ENCODE data around the gene CDK5RAP2. TPM values are rescaled to one million over a fixed set of nuclear protein-coding genes. Genes with fewer than 3 reads are reported as not detected.

Gene CDK5RAP2
- total and polyA plus RNA-seq, 10 of the 15 experiments (the other 5 are each of a cell fraction or from before 2014, with no cell fraction given): 16.2 to 53.5 (median 34.5) TPM

DNA sequence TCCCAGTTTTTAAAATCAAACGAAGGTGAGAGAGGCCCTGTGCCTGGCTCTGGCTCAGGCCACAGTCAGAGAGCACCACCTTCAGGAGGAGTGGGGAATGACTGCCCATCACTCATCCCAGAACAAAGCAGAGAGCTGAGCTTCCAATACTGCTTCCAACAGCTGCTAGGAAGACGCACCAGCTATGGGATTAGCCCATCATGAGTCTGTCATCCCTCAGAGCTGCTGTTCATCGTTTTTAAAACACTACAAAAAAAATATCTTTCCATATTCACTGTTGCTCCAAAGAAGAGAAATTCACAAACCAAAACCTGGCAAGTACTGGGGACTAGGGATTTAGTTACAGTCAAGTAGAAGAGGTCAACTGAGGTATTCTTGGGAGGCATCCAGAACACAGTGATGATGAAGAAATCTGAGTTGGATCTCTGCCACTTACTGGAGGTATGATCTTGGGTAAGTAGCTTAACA is 102.4 kb downstream of the CDK5RAP2 start:
- Histone ChIP-seq H3K4me3 (no peak overlapping the region), H3K79me2 (ENCODE audit: control insufficient read depth, insufficient read depth, low read length) (no peaks in the 10 kb centered on the region), H4K20me1 (ENCODE audit: control insufficient read depth, insufficient read depth) (no peaks in the 10 kb centered on the region), H3K36me3 (ENCODE audit: control insufficient read depth in 2 of 2, insufficient read depth in 2 of 2, low read length in 1 of 2) (peaks cover 11 to 12% of the 10 kb centered on the region in 2 experiments; a peak in 2 of 4 replicates), H3K9ac (ENCODE audit: control insufficient read depth, insufficient read depth, low read length) (no peak overlapping the region), H2AFZ (ENCODE audit: control insufficient read depth, low read depth, low read length) (no peak overlapping the region), H3K27ac (ENCODE audit: control insufficient read depth, insufficient read depth) (no peak overlapping the region), H3K27me3 (replicated peaks in 1 of 2; ENCODE audit: control insufficient read depth in 2 of 2, insufficient read depth in 2 of 2, low read length in 1 of 2) (no peaks in the 10 kb centered on the region), H3K9me3 (replicated peaks; ENCODE audit: control insufficient read depth, insufficient read depth, low read length) (no peaks in the 10 kb centered on the region), H3K4me2 (ENCODE audit: control insufficient read depth, insufficient read depth) (no peak overlapping the region), H3K4me1 (ENCODE audit: control insufficient read depth, insufficient read depth, low read length) (no peaks in the 10 kb centered on the region)
- DNase-seq (ENCODE audit: low read depth, low spot score): no peak
- POLR2A ChIA-PET: no interaction called here
- intact Hi-C loops (cut with micrococcal nuclease; ENCODE audit: unreplicated experiment): no loop called here
- SMC1A ChIA-PET (ENCODE audit: uncharacterized antibody, unreplicated experiment): interaction anchor here (0.5 to 1.4 kb wide), 3 partner anchors 45 to 88 kb away, joined by 3 to 4 read pairs (median 3); no protein-coding TSS in a partner anchor
- WGBS (ENCODE audit: insufficient coverage, insufficient replicate concordance, low lambda C conversion rate, missing lambda C conversion rate): 40% methylated on average over 3 of the region's 3 CpGs
- in situ Hi-C loops (cut with MboI): no loop called here
- peak; percentile 64 for FAIRE-seq
- CTCF ChIA-PET: interaction anchor here (0.7 to 1.9 kb wide), 22 partner anchors 8 to 920 kb away, joined by 3 to 11 read pairs (median 3); no protein-coding TSS in a partner anchor
- ATAC-seq: peak; percentile 80
- BruUV-seq (replicated peaks): no TSS peak
- RAD21 ChIA-PET (ENCODE audit: unreplicated experiment): no interaction called here
- no peak for TF ChIP-seq HCFC1 (IDR thresholded peaks at IDR 0.05; ENCODE audit: low read length)
- TF ChIP-seq, protein P1, sequence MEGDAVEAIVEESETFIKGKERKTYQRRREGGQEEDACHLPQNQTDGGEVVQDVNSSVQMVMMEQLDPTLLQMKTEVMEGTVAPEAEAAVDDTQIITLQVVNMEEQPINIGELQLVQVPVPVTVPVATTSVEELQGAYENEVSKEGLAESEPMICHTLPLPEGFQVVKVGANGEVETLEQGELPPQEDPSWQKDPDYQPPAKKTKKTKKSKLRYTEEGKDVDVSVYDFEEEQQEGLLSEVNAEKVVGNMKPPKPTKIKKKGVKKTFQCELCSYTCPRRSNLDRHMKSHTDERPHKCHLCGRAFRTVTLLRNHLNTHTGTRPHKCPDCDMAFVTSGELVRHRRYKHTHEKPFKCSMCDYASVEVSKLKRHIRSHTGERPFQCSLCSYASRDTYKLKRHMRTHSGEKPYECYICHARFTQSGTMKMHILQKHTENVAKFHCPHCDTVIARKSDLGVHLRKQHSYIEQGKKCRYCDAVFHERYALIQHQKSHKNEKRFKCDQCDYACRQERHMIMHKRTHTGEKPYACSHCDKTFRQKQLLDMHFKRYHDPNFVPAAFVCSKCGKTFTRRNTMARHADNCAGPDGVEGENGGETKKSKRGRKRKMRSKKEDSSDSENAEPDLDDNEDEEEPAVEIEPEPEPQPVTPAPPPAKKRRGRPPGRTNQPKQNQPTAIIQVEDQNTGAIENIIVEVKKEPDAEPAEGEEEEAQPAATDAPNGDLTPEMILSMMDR (IDR thresholded peaks at IDR 0.05 in 2 of 3, conservative IDR thresholded peaks at IDR 0.05 in 1 of 3; ENCODE audit: control insufficient read depth in 2 of 3, extremely low read depth in 1 of 3, insufficient read depth in 1 of 3, low read depth in 3 of 3, low read length in 3 of 3): peak; percentile 63 to 82 (median 68)
- peak; percentile 63 for TF ChIP-seq RAD21 (IDR thresholded peaks at IDR 0.05; ENCODE audit: insufficient read depth, low read depth, low read length)
- TF ChIP-seq SMC3 (IDR thresholded peaks at IDR 0.05; ENCODE audit: borderline replicate concordance, low read length): peak; percentile 15; the same call in 1 of the 2 replicates
- peak; percentile 49; the same call in 1 of the 2 replicates for TF ChIP-seq PKNOX1 (IDR thresholded peaks at IDR 0.05)
- TF ChIP-seq, protein P2, sequence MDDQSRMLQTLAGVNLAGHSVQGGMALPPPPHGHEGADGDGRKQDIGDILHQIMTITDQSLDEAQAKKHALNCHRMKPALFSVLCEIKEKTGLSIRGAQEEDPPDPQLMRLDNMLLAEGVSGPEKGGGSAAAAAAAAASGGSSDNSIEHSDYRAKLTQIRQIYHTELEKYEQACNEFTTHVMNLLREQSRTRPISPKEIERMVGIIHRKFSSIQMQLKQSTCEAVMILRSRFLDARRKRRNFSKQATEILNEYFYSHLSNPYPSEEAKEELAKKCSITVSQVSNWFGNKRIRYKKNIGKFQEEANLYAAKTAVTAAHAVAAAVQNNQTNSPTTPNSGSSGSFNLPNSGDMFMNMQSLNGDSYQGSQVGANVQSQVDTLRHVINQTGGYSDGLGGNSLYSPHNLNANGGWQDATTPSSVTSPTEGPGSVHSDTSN (IDR thresholded peaks at IDR 0.05; ENCODE audit: insufficient replicate concordance, low read depth, low read length): peak; percentile 25
